ENCODE data around the gene KCNJ10. TPM values are rescaled to one million over a fixed set of nuclear protein-coding genes. Genes with fewer than 3 reads are reported as not detected.

Gene KCNJ10
- total and polyA plus RNA-seq, 2 donors (not counting 3 experiments of a cell fraction or from before 2014, with no cell fraction given), result not detected

DNA sequence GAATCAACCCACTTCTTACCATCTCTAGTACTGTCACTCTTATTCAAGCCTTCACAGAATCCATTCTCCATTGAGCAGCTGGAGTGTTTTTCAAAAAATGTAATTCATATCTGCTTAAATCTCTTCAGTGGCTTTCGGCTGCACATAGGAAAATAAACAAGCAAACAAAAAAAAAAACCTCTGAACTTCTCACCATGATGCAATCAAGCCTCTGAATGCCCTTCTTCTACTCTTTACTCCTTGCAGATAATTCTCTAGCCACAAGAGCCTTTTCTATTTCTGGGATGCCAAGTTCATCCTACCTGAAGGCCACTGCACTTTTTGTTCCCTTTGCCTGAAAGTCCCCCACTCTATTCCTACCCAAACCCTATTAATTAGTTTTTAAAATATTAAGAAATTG, 52.4 kb downstream of the KCNJ10 start:
- no peak for DNase-seq (ENCODE audit: low read depth, low spot score)
- Histone ChIP-seq H3K4me2 (ENCODE audit: insufficient read depth, low read length) (no peak overlapping the region), H3K4me3 (replicated peaks in 1 of 3; ENCODE audit: insufficient read depth in 1 of 3, low read depth in 1 of 3, low read length in 3 of 3) (no peak overlapping the region), H3K9me1 (replicated peaks; ENCODE audit: control insufficient read depth, extremely low read depth, insufficient read depth, low read length) (no peaks in the 10 kb centered on the region), H3K9me3 (replicated peaks; ENCODE audit: control insufficient read depth, insufficient read depth, low read length) (no peaks in the 10 kb centered on the region), H2AFZ (ENCODE audit: low read depth, low read length) (no peak overlapping the region), H3K27ac (ENCODE audit: insufficient read depth, low read depth, low read length) (no peak overlapping the region), H3K79me2 (ENCODE audit: control insufficient read depth, insufficient read depth, low read length) (no peaks in the 10 kb centered on the region), H3K4me1 (ENCODE audit: control insufficient read depth, extremely low read depth, insufficient read depth, low read length) (no peaks in the 10 kb centered on the region), H3K9ac (replicated peaks; ENCODE audit: extremely low read depth, insufficient read depth, low read length) (no peak overlapping the region), H3K27me3 (ENCODE audit: control insufficient read depth in 2 of 2, insufficient read depth in 2 of 2, low read length in 2 of 2) (peaks cover 11 to 17% of the 10 kb centered on the region in 2 experiments), H3K36me3 (ENCODE audit: control insufficient read depth in 2 of 2, extremely low read depth in 1 of 2, insufficient read depth in 2 of 2, low read length in 2 of 2) (no peaks in the 10 kb centered on the region), H4K20me1 (replicated peaks; ENCODE audit: control insufficient read depth, extremely low read depth, insufficient read depth, low read length) (no peaks in the 10 kb centered on the region)
- FAIRE-seq, result no peak
- TF ChIP-seq, protein P1, sequence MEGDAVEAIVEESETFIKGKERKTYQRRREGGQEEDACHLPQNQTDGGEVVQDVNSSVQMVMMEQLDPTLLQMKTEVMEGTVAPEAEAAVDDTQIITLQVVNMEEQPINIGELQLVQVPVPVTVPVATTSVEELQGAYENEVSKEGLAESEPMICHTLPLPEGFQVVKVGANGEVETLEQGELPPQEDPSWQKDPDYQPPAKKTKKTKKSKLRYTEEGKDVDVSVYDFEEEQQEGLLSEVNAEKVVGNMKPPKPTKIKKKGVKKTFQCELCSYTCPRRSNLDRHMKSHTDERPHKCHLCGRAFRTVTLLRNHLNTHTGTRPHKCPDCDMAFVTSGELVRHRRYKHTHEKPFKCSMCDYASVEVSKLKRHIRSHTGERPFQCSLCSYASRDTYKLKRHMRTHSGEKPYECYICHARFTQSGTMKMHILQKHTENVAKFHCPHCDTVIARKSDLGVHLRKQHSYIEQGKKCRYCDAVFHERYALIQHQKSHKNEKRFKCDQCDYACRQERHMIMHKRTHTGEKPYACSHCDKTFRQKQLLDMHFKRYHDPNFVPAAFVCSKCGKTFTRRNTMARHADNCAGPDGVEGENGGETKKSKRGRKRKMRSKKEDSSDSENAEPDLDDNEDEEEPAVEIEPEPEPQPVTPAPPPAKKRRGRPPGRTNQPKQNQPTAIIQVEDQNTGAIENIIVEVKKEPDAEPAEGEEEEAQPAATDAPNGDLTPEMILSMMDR (IDR thresholded peaks at IDR 0.05; ENCODE audit: extremely low read depth in 1 of 2, insufficient read depth in 1 of 2, low read depth in 1 of 2, low read length in 2 of 2), result no peak
- TF ChIP-seq MYC (IDR thresholded peaks at IDR 0.05; ENCODE audit: low read depth, low read length) (no peak), JUN (IDR thresholded peaks at IDR 0.05; ENCODE audit: borderline replicate concordance, insufficient read depth, insufficient read length, low read depth) (no peak), POLR2AphosphoS5 (IDR thresholded peaks at IDR 0.05; ENCODE audit: insufficient read depth, low read depth, low read length) (no peak), POLR2A (IDR thresholded peaks at IDR 0.05; ENCODE audit: low read depth, low read length) (no peak), EZH2 (IDR thresholded peaks at IDR 0.05; ENCODE audit: borderline replicate concordance, low read depth, low read length, severe bottlenecking) (no peak), FOS (IDR thresholded peaks at IDR 0.05; ENCODE audit: borderline replicate concordance, insufficient read depth, low read length) (no peak), GATA2 (IDR thresholded peaks at IDR 0.05; ENCODE audit: insufficient read depth, insufficient read length, low read depth, low read length) (no peak)
- TF ChIP-seq, protein P2, sequence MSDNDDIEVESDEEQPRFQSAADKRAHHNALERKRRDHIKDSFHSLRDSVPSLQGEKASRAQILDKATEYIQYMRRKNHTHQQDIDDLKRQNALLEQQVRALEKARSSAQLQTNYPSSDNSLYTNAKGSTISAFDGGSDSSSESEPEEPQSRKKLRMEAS (IDR thresholded peaks at IDR 0.05; ENCODE audit: insufficient read depth, insufficient read length), result no peak
- intact Hi-C loops (cut with micrococcal nuclease), result no loop called here
- ChIA-PET POLR2A (no interaction called here), CTCF (interaction anchor here (1.5 to 5.8 kb wide), 4 partner anchors 10 to 176 kb away, joined by 3 to 59 read pairs (median 4); no protein-coding TSS in a partner anchor)
- dilution Hi-C loops (cut with MboI; ENCODE audit: extremely low pct_ligation_motif_present, low sequenced_read_pairs), result no loop called here
- BruUV-seq (replicated peaks), result no TSS peak

All from endothelial cell of umbilical vein (primary cell).